GM10266 (cell line): ENCODE data around the gene RNF149.
"Not testable (repeated sequence)": the region's sequence is repeated elsewhere in the genome, so short reads cannot be mapped to it uniquely, and the experiment has no call there.

Experiments used
- DNase-seq: peaks from one replicate; pipeline ENCODE4 v3.0.0; 2012; ENCODE audit errors: extremely low spot score
- CTCF ChIP-seq: IDR thresholded peaks from 2 replicates; pipeline ENCODE4 v1.5.1; 2012; ENCODE audit warnings: mild to moderate bottlenecking, low read depth; ENCODE audit not compliant: control insufficient read depth, insufficient read depth; ENCODE audit errors: missing control alignments

The RNF149 gene

GRCh38 chr2:101330253-101330933 lies 21.9 kb upstream of the RNF149 start:
- no peak for TF ChIP-seq CTCF
- no peak for DNase-seq

GRCh38 chr2:101329026-101329425 lies 20.5 kb upstream of the RNF149 start:
- DNase-seq = no peak

DNA sequence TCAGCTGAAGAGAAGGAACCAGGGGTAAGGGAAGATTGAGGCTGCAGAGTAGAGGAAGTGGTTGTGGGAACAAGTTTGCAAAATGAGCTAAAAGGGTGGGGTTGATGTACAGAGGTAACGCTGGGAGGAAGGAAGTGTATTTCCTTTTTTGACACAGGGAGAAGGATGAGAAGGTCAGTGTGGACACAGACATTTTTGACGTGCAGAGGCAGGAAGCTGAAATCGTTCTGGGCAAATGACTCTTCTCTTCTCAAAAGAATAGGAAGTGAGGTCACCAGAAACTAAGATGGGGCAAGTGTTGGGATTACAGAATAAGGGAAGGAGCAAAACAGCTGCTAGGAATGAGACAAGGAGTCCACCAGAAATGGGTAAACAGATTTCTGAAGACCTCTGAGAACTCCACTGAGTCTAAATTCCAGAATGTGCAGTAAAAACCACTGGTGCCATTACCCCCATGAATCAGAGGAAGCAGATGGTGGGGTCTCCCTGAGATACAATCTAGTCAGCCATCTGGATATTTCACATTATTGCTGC lies 20.0 kb upstream of the RNF149 start:
- DNase-seq = no peak

More at GRCh38 chr2:101329026-101329425, 20.5 kb upstream of the RNF149 start:
- no peak for TF ChIP-seq CTCF

DNA sequence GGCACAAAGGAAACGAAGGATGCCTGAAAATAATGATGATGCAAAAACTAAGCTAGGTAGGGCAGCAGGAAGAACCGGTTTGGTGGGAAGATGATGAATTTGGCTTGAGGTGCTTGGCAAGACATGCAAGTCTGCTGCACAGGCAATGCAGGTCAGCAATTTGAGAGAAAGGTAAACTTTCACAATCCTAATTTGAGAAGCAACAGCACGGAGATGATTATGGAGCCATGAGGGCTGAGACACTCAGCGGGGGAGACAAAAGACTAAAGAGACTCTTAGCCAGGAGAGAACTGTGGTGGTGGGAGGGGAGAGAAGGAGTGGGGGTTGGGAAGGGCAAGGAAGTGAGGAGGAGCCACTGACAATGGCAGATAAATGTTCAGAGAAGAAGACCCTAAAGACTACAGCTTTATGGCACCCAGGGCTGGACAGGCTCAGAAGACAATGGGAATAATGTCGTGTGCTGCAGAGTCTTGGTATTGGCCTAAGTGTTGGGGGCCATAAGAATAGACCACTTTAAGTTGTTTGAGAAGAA lies 19.4 kb upstream of the RNF149 start:
- no peak for TF ChIP-seq CTCF
- DNase-seq = no peak

More for the DNA sequence above, 20.0 kb upstream of the RNF149 start:
- no peak for TF ChIP-seq CTCF

GRCh38 chr2:101325425-101325824 lies 16.9 kb upstream of the RNF149 start:
- DNase-seq = no peak
- no peak for TF ChIP-seq CTCF

DNA sequence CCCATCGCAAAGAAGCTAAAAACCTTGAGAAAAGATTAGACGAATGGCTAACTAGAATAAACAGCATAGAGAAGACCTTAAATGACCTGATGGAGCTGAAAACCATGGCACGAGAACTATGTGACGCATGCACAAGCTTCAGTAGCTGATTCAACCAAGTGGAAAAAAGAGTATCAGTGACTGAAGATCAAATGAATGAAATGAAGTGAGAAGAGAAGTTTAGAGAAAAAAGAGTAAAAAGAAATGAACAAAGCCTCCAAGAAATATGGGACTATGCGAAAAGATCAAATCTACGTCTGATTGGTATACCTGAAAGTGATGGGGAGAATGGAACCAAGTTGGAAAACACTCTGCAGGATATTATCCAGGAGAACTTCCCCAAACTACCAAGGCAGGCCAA lies 8.1 kb upstream of the RNF149 start:
- DNase-seq = not testable (repeated sequence)

DNA sequence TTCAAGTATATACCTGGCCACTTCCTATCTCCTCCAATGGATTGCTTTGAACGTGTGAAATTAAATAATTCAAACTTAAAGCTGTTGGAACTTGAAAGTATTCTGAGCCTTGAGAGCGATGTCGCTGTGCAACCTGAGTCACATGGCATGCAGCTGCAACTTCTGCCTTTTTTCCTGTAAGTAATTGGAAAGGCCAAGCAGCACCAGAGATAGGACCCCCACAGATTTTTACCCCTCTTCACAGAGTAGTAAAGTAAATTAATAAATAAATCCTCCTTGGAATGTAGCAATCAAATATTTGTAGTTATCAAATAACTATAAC lies 3.2 kb upstream of the RNF149 start:
- no peak for DNase-seq

More for the DNA sequence above, 3.2 kb upstream of the RNF149 start:
- no peak for TF ChIP-seq CTCF
